LNCaP clone FGC (cell line): ENCODE data around the gene CNTNAP4.

Experiments used
- DNase-seq: peaks from one replicate; pipeline ENCODE4 v3.0.0-alpha.2; 2011; ENCODE audit warnings: low read depth
- H3K4me3 ChIP-seq: 2 replicates; pipeline ENCODE4 v1.5.1; 2011; ENCODE audit warnings: mild to moderate bottlenecking, low read depth, low read length, control low read depth
- CTCF ChIP-seq: IDR thresholded peaks from 2 replicates; pipeline ENCODE4 v1.5.1; 2012; ENCODE audit warnings: mild to moderate bottlenecking; ENCODE audit not compliant: control insufficient read depth, insufficient read depth; ENCODE audit errors: extremely low read depth

The CNTNAP4 gene

GRCh38 chr16:76524356-76524755 is 247.2 kb downstream of the CNTNAP4 start:
- TF ChIP-seq CTCF: no peak
- no peak for DNase-seq
- H3K4me3 ChIP-seq: no peak overlapping the region

- DNase-seq: no peak
- no peak overlapping the region for H3K4me3 ChIP-seq
- no peak for TF ChIP-seq CTCF
These were observed 247.6 kb downstream of the CNTNAP4 start for GRCh38 chr16:76524769-76525168.

GRCh38 chr16:76527244-76527643 is 250.0 kb downstream of the CNTNAP4 start:
- TF ChIP-seq CTCF: no peak
- DNase-seq: no peak
- H3K4me3 ChIP-seq: no peak overlapping the region

GRCh38 chr16:76529120-76529519 is 251.9 kb downstream of the CNTNAP4 start:
- no peak for TF ChIP-seq CTCF
- no peak for DNase-seq
- H3K4me3 ChIP-seq: no peak overlapping the region

GRCh38 chr16:76531236-76531635 is 254.0 kb downstream of the CNTNAP4 start:
- no peak for DNase-seq
- no peak for TF ChIP-seq CTCF
- no peak overlapping the region for H3K4me3 ChIP-seq

GRCh38 chr16:76532188-76532973 is 255.2 kb downstream of the CNTNAP4 start:
- no peak for DNase-seq

More at GRCh38 chr16:76532188-76532973, 255.2 kb downstream of the CNTNAP4 start:
- no peak for TF ChIP-seq CTCF
- no peak overlapping the region for H3K4me3 ChIP-seq
